B cell (primary cell): ENCODE results near the gene GUSB.
"Not testable (repeated sequence)": the region's sequence is repeated elsewhere in the genome, so short reads cannot be mapped to it uniquely, and the experiment has no call there.

Experiments used
- EZH2 ChIP-seq: IDR thresholded peaks from 2 replicates; pipeline ENCODE4 v1.6.1; 2012; ENCODE audit warnings: borderline replicate concordance, low read depth, mild to moderate bottlenecking, moderate library complexity, low read length; ENCODE audit not compliant: insufficient read depth, poor library complexity, severe bottlenecking
- TF ChIP-seq, protein P1 (sequence below): fragments of 200-600 bp; IDR thresholded peaks from one replicate; pipeline ENCODE4 v1.8.0; 2022; ENCODE audit warnings: antibody characterized with exemption, mild to moderate bottlenecking

DNA sequence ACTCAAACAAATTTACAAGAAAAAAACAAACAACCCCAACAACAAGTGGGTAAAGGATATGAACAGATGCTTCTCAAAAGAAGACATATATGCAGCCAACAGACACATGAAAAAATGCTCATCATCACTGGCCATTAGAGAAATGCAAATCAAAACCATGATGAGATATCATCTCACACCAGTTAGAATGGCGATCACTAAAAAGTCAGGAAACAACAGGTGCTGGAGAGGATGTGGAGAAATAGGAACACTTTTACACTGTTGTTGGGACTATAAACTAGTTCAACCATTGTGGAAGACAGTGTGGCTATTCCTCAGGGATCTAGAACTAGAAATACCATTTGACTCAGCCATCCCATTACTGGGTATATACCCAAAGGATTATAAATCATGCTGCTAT, 13.0 kb upstream of the GUSB start:
- TF ChIP-seq, protein P1, sequence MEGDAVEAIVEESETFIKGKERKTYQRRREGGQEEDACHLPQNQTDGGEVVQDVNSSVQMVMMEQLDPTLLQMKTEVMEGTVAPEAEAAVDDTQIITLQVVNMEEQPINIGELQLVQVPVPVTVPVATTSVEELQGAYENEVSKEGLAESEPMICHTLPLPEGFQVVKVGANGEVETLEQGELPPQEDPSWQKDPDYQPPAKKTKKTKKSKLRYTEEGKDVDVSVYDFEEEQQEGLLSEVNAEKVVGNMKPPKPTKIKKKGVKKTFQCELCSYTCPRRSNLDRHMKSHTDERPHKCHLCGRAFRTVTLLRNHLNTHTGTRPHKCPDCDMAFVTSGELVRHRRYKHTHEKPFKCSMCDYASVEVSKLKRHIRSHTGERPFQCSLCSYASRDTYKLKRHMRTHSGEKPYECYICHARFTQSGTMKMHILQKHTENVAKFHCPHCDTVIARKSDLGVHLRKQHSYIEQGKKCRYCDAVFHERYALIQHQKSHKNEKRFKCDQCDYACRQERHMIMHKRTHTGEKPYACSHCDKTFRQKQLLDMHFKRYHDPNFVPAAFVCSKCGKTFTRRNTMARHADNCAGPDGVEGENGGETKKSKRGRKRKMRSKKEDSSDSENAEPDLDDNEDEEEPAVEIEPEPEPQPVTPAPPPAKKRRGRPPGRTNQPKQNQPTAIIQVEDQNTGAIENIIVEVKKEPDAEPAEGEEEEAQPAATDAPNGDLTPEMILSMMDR: not testable (repeated sequence)
- TF ChIP-seq EZH2: not testable (repeated sequence)
